ENCODE data around the gene MMAB. TPM values are rescaled to one million over a fixed set of nuclear protein-coding genes. Genes with fewer than 3 reads are reported as not detected.

Gene MMAB
- total RNA-seq, 1 donor from 2014 or later, result 38.1 TPM

- Mint-ChIP-seq H3K27ac (no peak overlapping the region), H3K4me1 (ENCODE audit: unreplicated experiment) (peaks cover 6% of the 10 kb centered on the region), H3K27me3 (no peaks in the 10 kb centered on the region), H3K36me3 (peaks cover 3% of the 10 kb centered on the region), H3K4me3 (no peak overlapping the region), H3K9me3 (no peaks in the 10 kb centered on the region)
- no peak for DNase-seq (ENCODE audit: extremely low spot score, unreplicated experiment)
- TF ChIP-seq CTCF (conservative IDR thresholded peaks at IDR 0.05), result no peak
These were observed 19.0 kb upstream of the MMAB start for GRCh38 chr12:109592195-109592904.

- Mint-ChIP-seq H3K27me3 (no peaks in the 10 kb centered on the region), H3K9me3 (no peaks in the 10 kb centered on the region), H3K27ac (no peak overlapping the region), H3K36me3 (peaks cover 3% of the 10 kb centered on the region), H3K4me1 (ENCODE audit: unreplicated experiment) (peaks cover 6% of the 10 kb centered on the region), H3K4me3 (no peak overlapping the region)
- no peak for DNase-seq (ENCODE audit: extremely low spot score, unreplicated experiment)
- no peak for TF ChIP-seq CTCF (conservative IDR thresholded peaks at IDR 0.05)
These were observed 17.7 kb upstream of the MMAB start for GRCh38 chr12:109591041-109591440.

GRCh38 chr12:109590566-109590965, 17.3 kb upstream of the MMAB start:
- no peak for TF ChIP-seq CTCF (conservative IDR thresholded peaks at IDR 0.05)
- peaks cover 6% of the 10 kb centered on the region for H3K4me1 Mint-ChIP-seq (ENCODE audit: unreplicated experiment)
- peaks cover 3% of the 10 kb centered on the region for H3K36me3 Mint-ChIP-seq
- no peak overlapping the region for H3K27ac Mint-ChIP-seq
- no peak overlapping the region for H3K4me3 Mint-ChIP-seq
- DNase-seq (ENCODE audit: extremely low spot score, unreplicated experiment), result no peak
- H3K27me3 Mint-ChIP-seq, result no peaks in the 10 kb centered on the region
- H3K9me3 Mint-ChIP-seq, result no peaks in the 10 kb centered on the region

- H3K27me3 Mint-ChIP-seq, result no peaks in the 10 kb centered on the region
- no peak overlapping the region for H3K4me3 Mint-ChIP-seq
- no peaks in the 10 kb centered on the region for H3K9me3 Mint-ChIP-seq
- no peak for TF ChIP-seq CTCF (conservative IDR thresholded peaks at IDR 0.05)
- H3K27ac Mint-ChIP-seq, result no peak overlapping the region
- no peak for DNase-seq (ENCODE audit: extremely low spot score, unreplicated experiment)
- H3K4me1 Mint-ChIP-seq (ENCODE audit: unreplicated experiment), result peaks cover 6% of the 10 kb centered on the region
- H3K36me3 Mint-ChIP-seq, result peaks cover 3% of the 10 kb centered on the region
These were observed 16.5 kb upstream of the MMAB start for GRCh38 chr12:109589691-109590245.

- no peaks in the 10 kb centered on the region for H3K9me3 Mint-ChIP-seq
- no peak for TF ChIP-seq CTCF (conservative IDR thresholded peaks at IDR 0.05)
- H3K4me1 Mint-ChIP-seq (ENCODE audit: unreplicated experiment), result peaks cover 6% of the 10 kb centered on the region
- no peak for DNase-seq (ENCODE audit: extremely low spot score, unreplicated experiment)
- no peaks in the 10 kb centered on the region for H3K27me3 Mint-ChIP-seq
- no peak overlapping the region for H3K27ac Mint-ChIP-seq
- H3K36me3 Mint-ChIP-seq, result peaks cover 3% of the 10 kb centered on the region
- H3K4me3 Mint-ChIP-seq, result no peak overlapping the region
These were observed 15.9 kb upstream of the MMAB start for GRCh38 chr12:109589240-109589590.
